HG03175 (cell line): ENCODE data around the gene SLC9A7.
"Not testable (repeated sequence)": the region's sequence is repeated elsewhere in the genome, so short reads cannot be mapped to it uniquely, and the experiment has no call there.

ENCODE experiments used
- ATAC-seq: cut with Tn5 transposase; IDR thresholded peaks from one replicate; pipeline ENCODE4 v1.9.1; 2021; ENCODE audit warnings: mild to moderate bottlenecking, moderate library complexity; ENCODE audit not compliant: unreplicated experiment

The SLC9A7 gene

DNA sequence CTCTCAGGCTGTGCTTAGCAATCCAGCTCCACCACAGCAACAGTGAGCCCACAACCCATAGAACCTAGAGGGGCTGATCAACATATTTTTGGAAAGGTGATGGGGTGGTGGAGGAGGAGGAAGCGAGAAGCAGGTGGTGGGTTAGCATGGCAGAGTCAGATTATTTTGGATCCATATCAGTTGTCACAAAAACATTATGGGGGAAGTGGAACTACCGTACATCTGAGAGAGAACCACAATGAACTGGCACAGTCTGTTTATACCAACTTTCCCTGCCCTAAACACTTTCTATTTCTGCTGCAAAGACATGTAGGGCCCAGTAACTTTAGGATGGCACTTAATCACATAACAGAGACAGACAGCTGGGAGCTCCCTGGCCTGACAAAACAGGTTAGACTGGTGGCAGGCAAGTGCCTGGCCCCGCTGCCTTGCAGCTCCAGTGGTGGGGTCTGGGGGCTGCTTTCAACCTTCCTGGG is 4.3 kb downstream of the SLC9A7 start:
- ATAC-seq = no peak

DNA sequence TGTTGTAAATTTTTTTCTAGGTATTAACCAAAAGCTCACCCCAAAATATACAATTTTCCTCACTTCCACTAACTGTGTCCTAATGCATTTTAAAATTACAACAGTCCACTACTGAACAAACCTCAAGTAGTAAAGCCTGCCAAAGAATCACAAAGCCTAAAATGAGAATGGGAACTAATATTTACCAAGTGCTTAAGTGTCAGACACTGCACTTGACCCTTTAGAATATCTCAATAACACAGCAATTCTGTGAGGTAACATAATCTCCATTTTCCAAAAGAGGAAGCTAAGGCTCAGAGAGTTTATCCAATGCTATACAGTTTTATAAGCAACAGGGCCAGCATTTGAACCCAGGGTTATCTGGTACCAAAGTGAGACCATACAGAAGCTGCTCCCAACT is 4.9 kb downstream of the SLC9A7 start:
- ATAC-seq = no peak

DNA sequence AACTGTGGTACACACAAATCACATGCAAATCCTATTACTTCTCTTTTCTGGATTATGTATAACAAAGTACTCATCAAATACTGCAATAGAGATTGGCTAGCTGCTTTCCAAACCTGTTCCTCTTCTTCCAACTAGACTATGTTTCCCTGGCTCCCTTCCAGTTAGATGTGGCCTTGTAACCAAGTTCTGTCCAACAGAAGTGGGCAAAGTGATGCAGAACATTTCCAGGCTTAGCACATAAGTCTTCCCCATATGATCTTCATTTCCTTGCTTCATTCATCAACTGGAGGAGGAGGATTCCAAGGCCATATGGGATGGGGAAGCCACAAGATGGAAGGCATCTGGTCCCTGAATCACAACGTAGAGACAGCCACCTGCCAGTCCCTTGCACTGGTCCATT is 8.0 kb downstream of the SLC9A7 start:
- ATAC-seq = no peak

DNA sequence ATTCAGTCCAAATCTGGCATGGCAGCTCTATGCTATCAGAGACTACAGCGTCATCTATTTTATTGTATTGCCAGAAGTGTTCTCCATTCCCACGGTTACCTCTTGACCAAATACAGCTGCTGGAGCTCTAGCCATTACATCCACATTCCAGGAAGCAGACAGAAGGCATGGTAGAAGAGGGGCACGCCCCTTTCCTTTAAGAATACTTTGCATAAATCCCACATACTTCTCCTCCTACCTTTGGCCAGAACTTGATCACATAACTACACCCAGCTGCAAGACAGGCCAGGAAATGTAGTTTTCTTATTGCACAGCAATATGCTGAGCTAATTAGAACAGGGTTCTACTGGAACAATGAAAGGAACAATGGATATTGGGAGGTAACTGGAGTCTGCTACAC is 14.9 kb downstream of the SLC9A7 start:
- no peak for ATAC-seq

DNA sequence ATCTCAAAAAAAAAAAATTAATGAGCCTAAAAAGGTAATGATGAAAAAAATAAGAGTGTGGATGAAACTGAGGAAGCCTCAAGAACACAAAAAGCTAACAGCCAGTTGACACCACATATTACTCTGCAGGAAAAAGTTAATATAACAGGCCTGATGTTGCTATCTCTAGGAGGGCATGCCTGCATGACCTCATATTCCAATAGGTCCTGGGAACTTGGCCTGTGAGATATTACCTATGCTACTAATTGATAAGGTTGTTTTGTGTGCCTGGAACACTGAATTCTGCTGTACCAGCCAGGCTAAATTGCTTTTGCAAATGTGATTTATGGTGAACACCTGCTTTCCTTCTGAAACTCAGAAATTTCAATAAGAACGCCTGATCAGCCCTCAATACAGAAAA is 15.9 kb downstream of the SLC9A7 start:
- ATAC-seq = no peak

DNA sequence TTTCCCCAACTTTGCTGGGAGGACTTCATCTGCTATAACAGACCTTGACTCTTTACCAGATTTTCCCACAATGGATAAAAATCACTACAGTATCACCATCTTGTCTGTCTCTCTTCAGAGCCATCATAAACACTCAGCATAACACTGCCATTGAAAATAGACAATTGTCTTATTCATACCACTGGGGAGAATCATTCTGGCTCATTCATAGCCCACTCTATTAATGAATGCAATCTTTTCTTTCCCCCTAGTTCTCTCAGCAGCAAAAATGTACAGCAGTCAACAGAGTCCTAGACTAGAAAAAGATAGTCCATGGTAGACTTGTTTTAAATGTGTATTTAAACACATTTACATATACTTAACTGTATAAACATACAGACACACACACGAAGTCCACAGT is 19.2 kb downstream of the SLC9A7 start:
- no peak for ATAC-seq

DNA sequence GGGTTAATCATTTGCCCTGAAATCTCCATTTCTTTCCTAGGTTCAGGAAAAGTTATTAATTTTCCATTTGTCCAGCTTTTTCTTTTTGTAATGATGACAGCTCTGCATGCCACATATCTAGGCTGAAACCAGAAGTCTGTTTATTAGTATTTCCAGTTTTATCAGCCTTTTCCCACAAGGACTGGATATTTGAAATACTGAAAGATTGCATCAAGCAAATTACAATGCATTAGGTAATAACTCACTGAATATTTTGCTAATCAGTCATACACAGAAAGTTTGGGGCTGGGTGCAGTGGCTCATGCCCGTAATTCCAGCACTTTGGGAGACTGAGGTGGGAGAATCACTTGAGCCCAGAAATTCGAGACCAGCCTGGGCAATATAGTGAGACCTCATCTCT is 21.5 kb downstream of the SLC9A7 start:
- ATAC-seq = no peak

DNA sequence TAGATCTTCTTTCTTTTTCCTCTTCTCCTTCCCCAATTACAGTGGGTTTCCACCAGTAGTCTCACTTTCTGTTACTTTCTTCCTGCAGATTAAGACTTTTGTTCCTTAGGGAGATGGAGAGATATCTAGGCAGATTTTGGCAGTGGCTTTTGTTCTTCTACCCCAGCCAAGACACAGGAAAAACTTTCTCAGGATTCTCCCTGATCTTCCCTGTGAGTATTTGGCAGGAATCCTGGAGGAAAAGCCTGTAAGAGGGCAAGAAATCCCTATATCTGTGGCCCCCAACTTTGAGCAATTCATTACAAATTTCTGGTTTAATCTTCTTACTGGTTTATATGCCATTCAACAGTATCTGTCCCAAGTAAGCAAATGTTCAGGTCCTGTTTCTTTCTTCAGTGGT is 21.9 kb downstream of the SLC9A7 start:
- ATAC-seq = no peak

DNA sequence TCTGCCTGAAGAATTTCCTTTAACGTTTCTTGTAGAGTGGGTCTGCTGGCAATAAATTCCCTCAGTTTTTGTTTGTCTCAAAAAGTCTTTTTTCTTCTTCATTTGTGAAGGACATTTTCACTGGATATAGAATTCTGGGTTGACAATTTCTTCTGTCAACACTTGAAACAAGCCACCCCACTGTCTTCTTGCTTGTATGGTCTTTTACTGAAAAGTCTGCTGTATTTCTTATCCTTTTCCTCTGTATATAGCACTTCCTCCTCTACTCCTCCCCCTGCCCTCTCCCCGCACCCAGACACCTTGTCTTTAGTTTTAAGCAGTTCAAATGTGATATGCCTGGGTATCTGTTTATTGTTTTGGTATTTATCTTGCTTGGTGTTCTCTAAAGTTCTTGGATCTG is 23.3 kb downstream of the SLC9A7 start:
- no peak for ATAC-seq

DNA sequence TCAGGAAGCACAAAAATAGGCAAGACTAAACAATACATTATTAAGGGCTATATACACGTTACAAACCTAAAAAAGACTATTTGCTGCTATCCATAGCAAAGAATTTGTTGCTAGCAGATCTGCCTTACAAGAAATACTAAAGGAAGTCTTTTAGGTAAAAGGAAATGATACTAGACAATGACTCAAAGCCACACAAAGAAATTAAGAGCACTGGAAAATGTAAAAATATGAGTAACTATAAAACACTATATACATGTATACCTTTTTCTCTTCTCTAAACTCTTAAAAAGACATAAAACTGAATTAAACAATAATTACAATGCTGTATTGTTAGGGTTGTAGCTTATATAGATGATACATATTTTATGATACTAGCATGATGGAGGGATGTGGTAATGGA is 25.7 kb downstream of the SLC9A7 start:
- ATAC-seq = no peak

DNA sequence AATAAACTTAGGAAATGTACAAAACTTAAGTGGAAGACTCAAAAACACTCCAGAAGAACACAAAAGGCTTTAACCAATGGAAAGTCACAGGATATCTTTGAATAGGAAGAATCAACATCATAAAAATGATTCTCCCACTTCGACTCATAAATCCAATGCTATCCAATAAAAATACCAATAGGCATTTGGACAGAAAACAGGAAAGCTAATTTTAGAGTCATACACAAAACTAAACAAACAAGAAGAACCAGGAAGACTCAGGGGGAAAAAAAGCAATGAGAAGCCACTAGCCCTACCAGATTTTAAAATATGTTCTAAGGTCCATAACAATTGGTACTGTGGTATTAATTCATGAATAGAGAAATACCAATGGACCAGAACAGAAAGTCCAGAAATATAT is 28.2 kb downstream of the SLC9A7 start:
- no peak for ATAC-seq

DNA sequence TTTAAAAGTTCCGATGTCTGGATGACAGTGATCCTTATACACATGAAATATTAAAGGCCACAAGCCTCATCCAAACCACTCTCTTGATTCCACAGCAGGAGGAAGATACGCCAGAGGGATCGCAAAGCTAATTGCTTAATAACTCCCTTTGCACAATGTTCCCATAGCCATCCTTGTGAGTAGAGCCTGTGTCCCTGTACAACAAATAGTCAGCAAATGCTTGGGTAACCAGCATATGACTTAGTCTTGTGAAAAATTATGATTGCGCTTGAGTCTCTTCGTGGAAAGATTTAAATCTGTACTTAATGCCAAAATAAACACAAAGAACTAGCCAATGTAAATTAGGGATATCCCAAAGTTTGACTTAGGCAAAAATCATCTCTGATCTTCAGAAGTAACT is 31.5 kb downstream of the SLC9A7 start:
- no peak for ATAC-seq

DNA sequence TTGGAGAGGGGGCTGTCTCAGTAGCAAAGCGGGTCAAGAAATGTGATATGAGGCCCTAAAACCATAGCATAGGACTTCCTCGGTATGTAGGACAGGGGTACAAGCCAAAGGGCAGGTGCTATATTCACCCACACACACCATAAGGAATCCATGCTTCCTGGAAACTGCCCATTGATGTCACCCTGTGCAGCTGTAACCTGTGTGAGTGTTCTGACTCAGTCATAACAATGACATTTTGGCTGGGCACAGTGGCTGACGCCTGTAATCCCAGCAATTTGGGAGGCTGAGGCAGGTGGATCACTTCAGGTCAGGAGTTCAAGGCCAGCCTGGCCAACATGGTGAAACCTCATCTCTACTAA is 35.4 kb downstream of the SLC9A7 start:
- not testable (repeated sequence) for ATAC-seq

DNA sequence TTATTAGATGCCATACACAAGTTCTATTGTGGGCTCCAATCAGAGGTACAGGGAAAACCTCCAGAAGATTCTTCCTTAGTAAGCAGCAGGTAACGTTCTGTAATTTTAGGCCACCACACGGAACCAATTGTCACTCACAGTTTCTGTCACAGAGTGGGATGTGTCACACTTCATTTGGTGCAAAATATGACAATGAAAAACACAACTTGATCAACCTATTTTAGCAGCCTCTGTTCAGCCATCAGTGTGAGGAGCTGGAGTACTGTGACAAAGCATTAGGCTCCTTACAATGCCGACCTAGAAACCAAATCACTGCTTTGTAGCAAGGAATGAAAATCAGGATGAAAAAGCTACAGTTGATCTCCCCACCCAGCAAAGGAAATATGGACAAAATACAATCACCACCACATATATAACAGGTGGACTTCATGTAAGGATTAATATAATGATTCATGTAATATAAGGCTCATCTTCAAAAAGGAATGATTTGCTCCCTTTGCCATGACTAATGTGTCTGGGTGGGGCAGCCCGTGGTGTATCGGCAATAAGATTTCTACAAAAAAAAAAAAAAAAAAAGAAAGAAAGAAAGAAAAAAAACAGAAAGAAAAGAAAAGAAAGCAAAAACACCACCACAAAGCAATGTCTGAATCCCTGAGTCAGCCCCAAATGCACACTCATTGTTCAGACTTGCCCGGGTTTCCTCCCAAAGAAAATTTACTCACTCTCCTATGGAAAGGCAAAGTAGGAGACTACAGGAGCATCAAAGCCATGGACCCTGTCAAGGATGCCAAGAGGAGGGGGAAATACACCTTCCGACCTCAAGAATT is 36.0 kb downstream of the SLC9A7 start:
- no peak for ATAC-seq

DNA sequence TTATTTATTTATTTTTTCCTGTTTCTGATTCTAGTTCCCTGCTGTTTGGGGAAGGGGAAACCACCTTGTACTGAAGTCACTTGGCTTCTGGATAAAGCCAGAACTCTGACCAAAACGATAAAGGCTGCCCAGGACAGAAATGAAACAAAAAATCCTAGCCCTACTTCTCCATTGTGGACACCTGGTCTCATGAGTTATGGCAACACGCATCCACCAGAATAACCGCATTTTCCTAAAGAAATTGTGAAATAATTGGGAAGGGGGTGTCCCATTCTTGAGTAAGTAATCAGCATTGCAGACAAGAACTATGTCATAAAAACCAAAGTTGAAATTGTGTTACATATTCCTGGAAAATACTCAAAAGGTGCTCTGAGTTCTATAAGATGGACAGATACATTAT is 42.1 kb downstream of the SLC9A7 start:
- no peak for ATAC-seq

DNA sequence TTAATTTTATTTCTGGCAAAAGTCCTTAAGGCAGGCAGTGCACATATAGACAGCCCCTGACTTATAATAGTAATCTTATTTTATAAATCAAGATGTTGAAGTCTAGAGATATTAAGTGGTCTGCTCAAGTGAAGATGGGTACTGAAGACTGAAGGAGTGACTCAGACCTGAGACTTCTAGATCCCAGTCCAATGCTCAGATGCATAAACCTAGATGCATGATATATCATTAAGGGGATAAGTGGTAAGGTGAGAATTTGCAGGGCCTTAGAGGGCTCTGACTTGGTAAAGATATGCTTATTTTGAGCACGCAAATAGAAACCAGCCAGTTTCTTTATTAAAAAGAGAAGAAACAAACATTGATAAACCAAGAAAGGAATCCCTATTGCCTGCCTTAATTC is 42.9 kb downstream of the SLC9A7 start:
- no peak for ATAC-seq

DNA sequence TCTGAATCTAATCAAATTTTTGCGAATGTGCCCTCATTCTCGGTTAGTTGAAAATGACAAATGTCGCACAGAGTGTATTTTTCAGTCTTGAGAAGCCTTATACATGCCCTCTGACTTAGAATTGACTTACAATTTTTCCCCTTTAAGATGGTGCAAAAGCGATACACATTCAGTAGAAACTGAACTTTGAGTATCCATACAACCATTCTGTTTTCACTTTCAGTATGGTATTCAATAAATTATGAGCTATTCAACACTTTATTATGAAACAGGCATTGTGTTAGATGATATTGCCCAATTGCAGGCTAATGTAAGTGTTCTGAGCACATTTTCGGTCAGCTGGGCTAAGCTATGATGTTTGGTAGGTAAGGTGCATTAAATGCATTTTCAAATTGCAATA is 43.4 kb downstream of the SLC9A7 start:
- ATAC-seq = no peak

DNA sequence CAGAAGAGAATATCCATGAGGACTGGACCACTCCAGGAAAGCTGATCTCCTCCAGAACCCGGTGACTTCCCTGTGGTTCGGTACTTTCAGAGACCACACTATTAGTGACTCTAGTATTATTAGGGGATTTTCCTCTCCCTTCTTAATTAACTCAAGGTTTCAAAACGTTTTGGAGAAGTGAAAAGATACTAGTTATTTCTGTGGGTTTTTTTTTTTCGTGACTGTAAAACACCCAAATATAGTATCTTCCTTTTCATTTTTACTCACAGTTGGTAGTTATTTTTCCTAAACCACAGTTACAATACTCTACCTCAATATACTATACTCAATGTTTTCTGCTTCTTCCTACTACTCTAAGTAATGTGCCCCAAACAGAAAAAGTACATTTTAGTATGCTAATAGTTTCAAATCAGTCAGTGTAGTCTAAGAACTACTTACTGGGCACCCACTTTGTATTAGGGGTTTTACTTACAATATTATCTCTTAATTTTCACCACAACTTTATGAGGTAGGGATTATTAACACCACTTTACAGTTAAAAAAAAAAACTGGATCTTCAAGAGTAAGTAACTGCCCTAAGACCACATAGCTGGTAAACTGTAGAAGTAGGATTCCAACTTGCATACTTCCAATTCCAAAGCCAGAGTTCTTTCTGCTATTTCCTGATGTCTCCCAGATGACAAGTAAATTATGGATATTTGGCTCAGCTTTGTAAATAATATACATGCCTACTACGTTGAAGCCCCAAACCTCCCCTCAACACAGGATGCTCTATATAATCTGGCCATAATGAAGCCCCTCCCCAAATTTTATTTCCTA is 45.0 kb downstream of the SLC9A7 start:
- ATAC-seq = peak; percentile 52

DNA sequence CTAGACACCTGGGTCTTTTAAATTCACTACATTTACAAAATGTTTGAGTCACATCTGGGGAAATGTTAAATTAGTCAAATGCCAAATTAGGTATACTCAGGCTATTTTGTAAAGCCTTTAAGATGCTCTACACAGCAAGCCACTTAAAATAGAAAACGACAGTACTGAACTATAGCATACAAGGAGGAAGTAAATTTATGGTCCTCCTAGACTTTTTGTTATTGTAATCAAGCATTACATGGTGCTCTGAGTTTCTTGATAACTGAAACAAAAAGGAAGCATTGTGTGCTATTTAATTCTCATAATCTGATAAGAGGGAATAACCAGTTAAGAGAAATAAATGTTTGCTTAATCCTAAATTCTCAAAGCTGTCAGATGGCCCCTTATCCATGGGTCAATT is 46.2 kb downstream of the SLC9A7 start:
- no peak for ATAC-seq

DNA sequence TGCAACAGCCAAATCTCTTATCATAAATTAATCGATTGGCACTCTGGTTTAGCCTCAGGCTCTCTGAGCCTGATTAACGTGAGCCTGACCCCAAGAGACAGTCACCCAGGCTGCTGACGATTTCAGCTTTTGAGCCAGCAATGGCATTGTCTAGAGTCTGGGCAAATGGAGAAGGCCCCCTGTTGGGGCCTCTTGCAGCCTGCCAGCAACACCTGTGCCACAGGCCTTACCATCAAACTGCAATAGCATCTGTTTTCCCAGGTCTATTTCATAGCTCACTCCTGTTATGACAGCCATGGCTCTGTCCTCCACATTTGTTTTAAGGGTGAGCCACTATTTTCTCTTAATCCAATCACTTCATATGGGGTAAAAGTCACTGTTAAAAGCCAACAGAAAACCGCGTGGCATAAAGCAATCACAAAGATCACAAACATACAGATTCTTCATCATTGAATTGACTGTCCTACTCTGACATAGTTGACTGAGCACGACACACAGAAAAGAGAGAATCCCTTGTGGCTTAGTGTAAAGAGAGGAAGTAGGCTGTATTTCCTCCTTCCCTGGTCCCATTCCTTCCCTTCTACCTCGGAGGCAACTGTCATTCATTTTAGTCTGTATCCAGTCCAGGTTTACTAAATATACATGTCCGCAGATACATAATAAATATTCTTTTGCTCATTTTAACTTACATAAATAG is 47.8 kb downstream of the SLC9A7 start:
- ATAC-seq = no peak

DNA sequence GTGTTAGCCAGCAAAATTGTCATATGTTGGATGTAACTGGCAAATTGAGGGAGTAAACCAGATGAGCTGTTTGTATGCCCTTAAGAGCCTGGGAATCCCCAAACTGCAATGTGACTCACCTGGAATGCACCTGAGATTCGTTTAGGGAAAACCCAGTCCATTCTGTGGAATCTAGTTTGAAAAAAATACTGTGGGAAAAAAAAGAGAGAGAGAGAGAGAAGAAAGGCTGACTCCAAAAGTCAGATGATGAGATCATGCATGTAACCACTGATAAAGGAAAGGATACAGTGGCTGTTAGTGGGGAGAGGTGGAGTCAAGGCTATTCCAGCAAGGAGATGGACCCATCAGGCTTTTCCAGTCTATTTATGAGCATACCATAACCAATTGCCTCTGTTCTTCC is 48.5 kb downstream of the SLC9A7 start:
- ATAC-seq = no peak
